GM06990 (cell line): ENCODE data around the gene HOXA5.
A peak's percentile ranks its signal among the peaks of the same experiment; 100 is the strongest.

Experiments used
- DNase-seq: peaks from one replicate; pipeline ENCODE4 v3.0.0-alpha.2; 2011; ENCODE audit not compliant: insufficient read length; ENCODE audit errors: extremely low read depth
- H3K27me3 ChIP-seq: replicated peaks from 2 replicates; pipeline ENCODE4 v1.6.0; 2011; ENCODE audit warnings: low read length; ENCODE audit not compliant: control insufficient read depth, insufficient read depth
- H3K36me3 ChIP-seq: 2 replicates; pipeline ENCODE4 v1.5.1; 2011; ENCODE audit warnings: low read length; ENCODE audit not compliant: control insufficient read depth, insufficient read depth
- H3K4me3 ChIP-seq: replicated peaks from 2 replicates; pipeline ENCODE4 v1.5.1; 2011; ENCODE audit warnings: low read depth, mild to moderate bottlenecking, control low read depth, low read length
- CTCF ChIP-seq: IDR thresholded peaks from 2 replicates; pipeline ENCODE4 v1.5.1; 2011; ENCODE audit warnings: low read length, control low read depth, mild to moderate bottlenecking, inconsistent platforms; ENCODE audit not compliant: insufficient read depth, poor library complexity, severe bottlenecking

HOXA5 gene

DNA sequence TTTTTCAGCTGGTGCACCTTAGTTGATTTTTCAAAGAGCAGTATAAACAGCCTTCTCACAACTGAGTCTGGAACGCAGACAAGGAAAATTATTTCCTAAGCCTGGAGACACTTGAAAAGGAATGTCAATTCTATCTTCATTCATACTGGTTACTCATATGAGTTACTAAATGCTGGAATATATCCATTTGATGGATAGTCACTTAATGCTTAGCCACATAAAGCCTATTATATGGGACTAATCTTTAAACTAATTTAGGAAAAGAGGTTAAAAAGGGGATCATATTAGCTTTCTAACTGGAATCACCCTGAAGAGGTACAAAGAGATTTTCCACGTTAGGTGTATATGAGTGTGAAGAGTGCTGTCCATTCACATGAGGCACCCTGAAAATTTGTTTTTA, 11.3 kb downstream of the HOXA5 start:
- no peak overlapping the region for H3K4me3 ChIP-seq
- TF ChIP-seq CTCF = no peak
- no peaks in the 10 kb centered on the region for H3K36me3 ChIP-seq
- no peak for DNase-seq
- no peaks in the 10 kb centered on the region for H3K27me3 ChIP-seq

- no peak for DNase-seq
- no peaks in the 10 kb centered on the region for H3K27me3 ChIP-seq
- no peak for TF ChIP-seq CTCF
- H3K4me3 ChIP-seq = no peak overlapping the region
- no peaks in the 10 kb centered on the region for H3K36me3 ChIP-seq
These were observed 12.1 kb downstream of the HOXA5 start for GRCh38 chr7:27131390-27131819.

- Histone ChIP-seq H3K4me3 (peak within 1 kb of the TSS; percentile 44), H3K36me3 (no peaks in the 10 kb centered on the region), H3K27me3 (no peaks in the 10 kb centered on the region)
- peak; percentile 53 for DNase-seq
- no peak for TF ChIP-seq CTCF
These were observed 12.7 kb downstream of the HOXA5 start, which contains the start of gene HOXA4 for GRCh38 chr7:27130540-27131389. TSS of gene HOXA4 (minus strand) at chr7:27130757. CDS start at chr7:27130733, 24 bp downstream.

GRCh38 chr7:27129729-27130539, 13.5 kb downstream of the HOXA5 start:
- TF ChIP-seq CTCF = no peak
- Histone ChIP-seq H3K36me3 (no peaks in the 10 kb centered on the region), H3K4me3 (no peak overlapping the region), H3K27me3 (no peaks in the 10 kb centered on the region)
- no peak for DNase-seq

DNA sequence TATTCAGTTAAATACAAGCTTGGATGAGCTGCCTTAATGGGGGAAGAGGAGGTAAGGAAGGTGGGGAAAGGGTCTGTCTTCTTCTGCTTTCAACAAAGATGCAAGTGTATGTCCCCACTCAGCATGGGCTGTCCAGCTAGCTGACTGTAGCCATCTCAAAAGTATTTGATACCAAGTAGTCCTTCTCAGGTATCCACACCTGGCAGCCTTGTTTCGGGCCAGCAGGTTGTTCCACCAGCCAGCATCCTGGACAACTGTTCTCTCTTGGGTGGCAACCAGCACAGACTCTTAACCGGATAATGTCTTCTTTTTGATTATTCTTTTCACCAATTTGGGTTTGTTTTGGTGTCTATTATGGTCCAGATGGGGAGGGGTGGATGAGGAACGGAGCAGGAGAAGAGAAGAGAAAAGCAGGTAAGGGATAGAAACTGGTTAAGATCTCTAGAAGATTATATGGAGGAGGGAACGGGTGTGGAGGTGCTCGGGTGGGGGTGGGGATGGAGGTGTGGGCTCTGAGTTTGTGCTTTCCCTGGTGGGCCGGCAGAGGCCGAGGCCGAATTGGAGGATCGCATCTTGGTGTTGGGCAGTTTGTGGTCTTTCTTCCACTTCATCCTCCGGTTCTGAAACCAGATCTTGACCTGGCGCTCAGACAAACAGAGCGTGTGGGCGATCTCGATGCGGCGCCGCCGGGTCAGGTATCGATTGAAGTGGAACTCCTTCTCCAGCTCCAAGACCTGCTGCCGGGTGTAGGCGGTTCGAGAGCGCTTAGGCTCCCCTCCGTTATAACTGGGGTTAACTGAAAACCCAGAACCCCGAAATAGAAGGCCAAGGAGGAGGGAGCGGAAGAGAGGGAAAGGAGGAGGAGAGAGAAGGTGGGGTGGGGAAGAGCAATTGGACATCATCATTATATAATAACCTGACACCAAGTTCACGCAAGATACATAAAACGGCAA, 14.4 kb downstream of the HOXA5 start:
- DNase-seq = no peak
- H3K27me3 ChIP-seq = no peaks in the 10 kb centered on the region
- no peak for TF ChIP-seq CTCF
- H3K36me3 ChIP-seq = no peaks in the 10 kb centered on the region
- no peak overlapping the region for H3K4me3 ChIP-seq
